Activated T-cell treated with anti-CD3 and anti-CD28 coated beads, Interleukin-2, amount 50 U/mL, for 72 hours (primary cell): Measurements from ENCODE around the gene DTX1. TPM values are rescaled to one million over a fixed set of nuclear protein-coding genes. Genes with fewer than 3 reads are reported as not detected.
A peak's percentile ranks its signal among the peaks of the same experiment; 100 is the strongest.

Experiments
- ATAC-seq, 2 donors: fragments of 150-1000 bp; cut with Tn5 transposase; replicated peaks in 1 of 2; 2 replicates each; pipeline ENCODE4 v1.10.0; 2021; ENCODE audit warnings: moderate library complexity in 2 of 2, mild to moderate bottlenecking in 1 of 2
- DNase-seq, 2 donors: peaks; one replicate each; pipeline ENCODE4 v3.0.0; 2021 to 2022; ENCODE audit warnings: mixed read lengths in 1 of 2
- H3K27ac Mint-ChIP-seq: one replicate; pipeline ENCODE4 v1.8.0; 2022; ENCODE audit warnings: mild to moderate bottlenecking, moderate library complexity, mixed read lengths
- H3K27me3 Mint-ChIP-seq: one replicate; pipeline ENCODE4 v1.8.0; 2022; ENCODE audit warnings: low read depth, mixed read lengths
- H3K36me3 Mint-ChIP-seq, 2 donors: one replicate each; pipeline ENCODE4 v1.8.0; 2022; ENCODE audit warnings: mixed read lengths in 2 of 2, mild to moderate bottlenecking in 1 of 2; ENCODE audit not compliant: insufficient read depth in 2 of 2
- H3K4me1 Mint-ChIP-seq: one replicate; pipeline ENCODE4 v1.8.0; 2022; ENCODE audit warnings: low read depth, mixed read lengths
- H3K4me3 Mint-ChIP-seq, 2 donors: one replicate each; pipeline ENCODE4 v1.8.0; 2022; ENCODE audit warnings: mild to moderate bottlenecking in 2 of 2, mixed read lengths in 2 of 2, moderate library complexity in 2 of 2
- H3K9me3 Mint-ChIP-seq, 2 donors: one replicate each; pipeline ENCODE4 v1.8.0; 2022; ENCODE audit warnings: mixed read lengths in 2 of 2
- total RNA-seq, 2 donors: library from RNA; stranded (reverse); gene quantifications; one replicate each; pipeline ENCODE4 v1.2.3, GENCODE V29; 2022

The DTX1 gene
- total RNA-seq, 2 donors from 2014 or later, result 17.6 to 18.0 TPM

GRCh38 chr12:113060336-113060960 is 3.9 kb downstream of the DTX1 start:
- no peaks in the 10 kb centered on the region for H3K36me3 Mint-ChIP-seq
- no peaks in the 10 kb centered on the region for H3K27me3 Mint-ChIP-seq
- no peak for DNase-seq
- no peak for ATAC-seq
- no peak overlapping the region for H3K27ac Mint-ChIP-seq
- H3K9me3 Mint-ChIP-seq, result no peaks in the 10 kb centered on the region
- H3K4me1 Mint-ChIP-seq, result peaks cover 10% of the 10 kb centered on the region
- H3K4me3 Mint-ChIP-seq, result no peak overlapping the region

- ATAC-seq (no peak), DNase-seq (no peak)
- Mint-ChIP-seq H3K27me3 (no peaks in the 10 kb centered on the region), H3K9me3 (no peaks in the 10 kb centered on the region), H3K4me3 (no peak overlapping the region), H3K4me1 (peaks cover 12% of the 10 kb centered on the region), H3K27ac (no peak overlapping the region), H3K36me3 (no peaks in the 10 kb centered on the region)
Measured at GRCh38 chr12:113061061-113061694, 4.6 kb downstream of the DTX1 start.

GRCh38 chr12:113062502-113063395 is 6.2 kb downstream of the DTX1 start:
- Mint-ChIP-seq H3K9me3 (no peaks in the 10 kb centered on the region), H3K27me3 (no peaks in the 10 kb centered on the region), H3K36me3 (no peaks in the 10 kb centered on the region), H3K27ac (no peak overlapping the region), H3K4me3 (no peak overlapping the region), H3K4me1 (peaks cover 21% of the 10 kb centered on the region)
- DNase-seq (no peak), ATAC-seq (no peak)

- DNase-seq, result no peak
- Mint-ChIP-seq H3K4me3 (no peak overlapping the region), H3K36me3 (no peaks in the 10 kb centered on the region), H3K27me3 (no peaks in the 10 kb centered on the region), H3K4me1 (peaks cover 21% of the 10 kb centered on the region), H3K9me3 (no peaks in the 10 kb centered on the region), H3K27ac (no peak overlapping the region)
- ATAC-seq, result no peak
Measured at GRCh38 chr12:113063396-113064350, 7.1 kb downstream of the DTX1 start.

GRCh38 chr12:113064395-113065125 is 8.0 kb downstream of the DTX1 start:
- Mint-ChIP-seq H3K4me1 (peaks cover 26% of the 10 kb centered on the region), H3K36me3 (no peaks in the 10 kb centered on the region), H3K4me3 (no peak overlapping the region), H3K9me3 (no peaks in the 10 kb centered on the region), H3K27ac (no peak overlapping the region), H3K27me3 (no peaks in the 10 kb centered on the region)
- DNase-seq (no peak), ATAC-seq (no peak)

GRCh38 chr12:113065126-113066007 is 8.8 kb downstream of the DTX1 start:
- Mint-ChIP-seq H3K27ac (no peak overlapping the region), H3K36me3 (no peaks in the 10 kb centered on the region), H3K4me1 (peaks cover 34% of the 10 kb centered on the region), H3K27me3 (no peaks in the 10 kb centered on the region), H3K4me3 (no peak overlapping the region), H3K9me3 (no peaks in the 10 kb centered on the region)
- ATAC-seq, result no peak
- no peak for DNase-seq

- Mint-ChIP-seq H3K4me3 (no peak overlapping the region), H3K27me3 (no peaks in the 10 kb centered on the region), H3K27ac (no peak overlapping the region), H3K36me3 (no peaks in the 10 kb centered on the region), H3K9me3 (no peaks in the 10 kb centered on the region), H3K4me1 (peaks cover 43% of the 10 kb centered on the region)
- no peak for DNase-seq
- no peak for ATAC-seq
Measured at GRCh38 chr12:113066813-113067400, 10.4 kb downstream of the DTX1 start.

GRCh38 chr12:113067987-113068935 is 11.7 kb downstream of the DTX1 start:
- no peaks in the 10 kb centered on the region for H3K36me3 Mint-ChIP-seq
- ATAC-seq, result no peak
- no peaks in the 10 kb centered on the region for H3K9me3 Mint-ChIP-seq
- no peak for DNase-seq
- H3K27me3 Mint-ChIP-seq, result no peaks in the 10 kb centered on the region
- no peak overlapping the region for H3K4me3 Mint-ChIP-seq
- peak overlapping the region; percentile 22 for H3K27ac Mint-ChIP-seq
- peaks cover 49% of the 10 kb centered on the region for H3K4me1 Mint-ChIP-seq

GRCh38 chr12:113069149-113069548 is 12.6 kb downstream of the DTX1 start:
- peak overlapping the region in 1 of 2 donors; percentile 77 for H3K4me3 Mint-ChIP-seq
- ATAC-seq, result no peak
- no peaks in the 10 kb centered on the region for H3K9me3 Mint-ChIP-seq
- H3K36me3 Mint-ChIP-seq, result no peaks in the 10 kb centered on the region
- H3K27ac Mint-ChIP-seq, result no peak overlapping the region
- DNase-seq, result no peak
- no peaks in the 10 kb centered on the region for H3K27me3 Mint-ChIP-seq
- H3K4me1 Mint-ChIP-seq, result peaks cover 57% of the 10 kb centered on the region

- DNase-seq (no peak), ATAC-seq (no peak)
- Mint-ChIP-seq H3K27me3 (no peaks in the 10 kb centered on the region), H3K4me3 (peak overlapping the region; percentile 69 to 77), H3K4me1 (peaks cover 59% of the 10 kb centered on the region), H3K36me3 (no peaks in the 10 kb centered on the region), H3K27ac (peak overlapping the region; percentile 89), H3K9me3 (no peaks in the 10 kb centered on the region)
Measured at GRCh38 chr12:113069751-113070116, 13.2 kb downstream of the DTX1 start.
